ENCODE results near the gene EIF2AK3.

EIF2AK3 gene

DNA sequence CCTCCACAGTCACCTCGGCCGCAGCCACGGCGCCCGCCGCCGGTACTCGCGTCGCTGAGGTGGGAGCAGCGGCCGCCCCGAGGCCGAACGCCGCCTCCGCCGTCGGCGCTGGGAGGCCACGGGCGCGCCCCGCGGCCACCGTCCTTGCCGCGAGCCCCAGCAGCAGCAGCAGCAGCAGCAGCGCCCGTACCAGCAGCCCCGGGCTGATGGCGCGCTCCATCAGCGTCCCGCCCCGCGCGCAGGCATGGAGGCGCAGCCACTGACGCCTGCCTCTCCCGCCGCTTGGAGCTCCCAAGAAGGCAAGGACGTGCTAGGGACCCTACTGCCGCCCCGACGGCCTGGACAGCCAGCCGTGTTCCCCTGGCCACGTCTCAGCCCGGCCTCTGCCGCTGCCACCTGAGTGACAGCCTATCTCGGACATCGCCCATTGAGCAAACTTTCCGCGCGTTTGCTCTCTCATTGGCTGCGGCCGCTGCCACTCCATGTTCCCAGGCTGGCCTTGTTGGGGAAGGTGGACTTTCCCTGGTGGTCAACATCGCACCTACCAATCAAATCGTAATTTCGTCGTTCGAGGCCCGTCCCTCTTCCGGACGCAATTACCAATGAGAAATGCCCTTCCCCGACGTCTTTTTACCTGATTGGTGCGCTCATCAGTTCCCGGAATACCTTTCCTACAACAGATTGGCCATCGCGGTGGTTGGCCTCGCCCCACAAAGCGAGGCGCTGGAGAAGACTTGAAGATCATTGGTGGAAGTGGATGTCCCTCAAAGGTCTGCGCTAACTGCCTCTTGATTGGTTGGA lies at the start of gene EIF2AK3:
EIF2AK3 (minus strand) TSS at position 410 of the 801 bp plus-strand sequence; CDS start at position 220, 190 bp downstream.
- no peaks in the 10 kb centered on the region for H3K36me3 ChIP-seq (ENCODE audit: control insufficient read depth in 2 of 2, insufficient read depth in 1 of 2, low read length in 2 of 2)
- peak within 1 kb of the TSS; percentile 83 for H3K27ac ChIP-seq (ENCODE audit: extremely low read depth, low read depth, low read length)
- peaks cover 12% of the 10 kb centered on the region for H3K4me1 ChIP-seq (ENCODE audit: control insufficient read depth, insufficient read depth, low read length)
- peak within 1 kb of the TSS; percentile 97 for H3K4me3 ChIP-seq (ENCODE audit: low read depth, low read length)
- ChIA-PET CTCF (interaction anchor here (0.6 to 1.5 kb wide), 2 partner anchors 42 to 58 kb away, joined by 3 to 6 read pairs; no protein-coding TSS in a partner anchor), POLR2A (interaction anchor here (0.7 to 1.9 kb wide), 8 partner anchors 19 to 42 kb away, joined by 3 to 19 read pairs (median 4); no protein-coding TSS in a partner anchor)
- no peaks in the 10 kb centered on the region for H3K9me3 ChIP-seq (ENCODE audit: control insufficient read depth, insufficient read depth, low read depth, low read length)
- TF ChIP-seq GLIS2 (tag by site-specific recombination; IDR thresholded peaks at IDR 0.05) (peak; percentile 37; the same call in 1 of the 2 replicates), SALL2 (tag by site-specific recombination; IDR thresholded peaks at IDR 0.05; ENCODE audit: borderline replicate concordance) (no peak), ZNF112 (tag by site-specific recombination; IDR thresholded peaks at IDR 0.05) (no peak), OVOL3 (tag by site-specific recombination; IDR thresholded peaks at IDR 0.05) (no peak), ZNF792 (tag by site-specific recombination; IDR thresholded peaks at IDR 0.05) (no peak), ZNF530 (tag by site-specific recombination; IDR thresholded peaks at IDR 0.05; ENCODE audit: low read depth) (no peak), ZNF571 (tag by site-specific recombination; IDR thresholded peaks at IDR 0.05) (no peak), TRIM28 (IDR thresholded peaks at IDR 0.05; ENCODE audit: borderline replicate concordance, low read length) (no peak), ZNF341 (tag by site-specific recombination; IDR thresholded peaks at IDR 0.05; ENCODE audit: low read depth) (no peak), ZNF366 (tag by site-specific recombination; conservative IDR thresholded peaks at IDR 0.05) (no peak), ZNF529 (tag by site-specific recombination; IDR thresholded peaks at IDR 0.05; ENCODE audit: insufficient replicate concordance) (no peak), ZNF521 (tag by site-specific recombination; IDR thresholded peaks at IDR 0.05) (no peak), BCL11B (tag by site-specific recombination; IDR thresholded peaks at IDR 0.05; ENCODE audit: low read depth) (no peak), RBAK (tag by site-specific recombination; IDR thresholded peaks at IDR 0.05) (no peak), ZNF660 (tag by site-specific recombination; IDR thresholded peaks at IDR 0.05) (0 out of 2 replicates have a peak, but pooled peaks have one; percentile 29), ZNF558 (tag by site-specific recombination; IDR thresholded peaks at IDR 0.05) (no peak), GLI2 (tag by site-specific recombination; IDR thresholded peaks at IDR 0.05; ENCODE audit: borderline replicate concordance, low read depth) (no peak), ZNF394 (tag by site-specific recombination; IDR thresholded peaks at IDR 0.05; ENCODE audit: borderline replicate concordance) (no peak), KLF1 (tag by site-specific recombination; IDR thresholded peaks at IDR 0.05) (peak; percentile 65), ZIC2 (tag by site-specific recombination; IDR thresholded peaks at IDR 0.05) (no peak), ZBTB1 (tag by site-specific recombination; IDR thresholded peaks at IDR 0.05) (no peak), ZBTB48 (tag by site-specific recombination; IDR thresholded peaks at IDR 0.05) (peak; percentile 59), ZFP41 (tag by site-specific recombination; IDR thresholded peaks at IDR 0.05; ENCODE audit: borderline replicate concordance) (no peak), ZNF626 (tag by site-specific recombination; IDR thresholded peaks at IDR 0.05) (no peak), ZNF221 (tag by site-specific recombination; IDR thresholded peaks at IDR 0.05; ENCODE audit: borderline replicate concordance) (no peak), ZSCAN30 (tag by site-specific recombination; IDR thresholded peaks at IDR 0.05) (no peak), ZNF114 (tag by site-specific recombination; IDR thresholded peaks at IDR 0.05) (no peak), ZNF621 (tag by site-specific recombination; IDR thresholded peaks at IDR 0.05) (no peak), ZNF433 (tag by site-specific recombination; IDR thresholded peaks at IDR 0.05; ENCODE audit: low read depth) (no peak)
- TF ChIP-seq, protein P1, sequence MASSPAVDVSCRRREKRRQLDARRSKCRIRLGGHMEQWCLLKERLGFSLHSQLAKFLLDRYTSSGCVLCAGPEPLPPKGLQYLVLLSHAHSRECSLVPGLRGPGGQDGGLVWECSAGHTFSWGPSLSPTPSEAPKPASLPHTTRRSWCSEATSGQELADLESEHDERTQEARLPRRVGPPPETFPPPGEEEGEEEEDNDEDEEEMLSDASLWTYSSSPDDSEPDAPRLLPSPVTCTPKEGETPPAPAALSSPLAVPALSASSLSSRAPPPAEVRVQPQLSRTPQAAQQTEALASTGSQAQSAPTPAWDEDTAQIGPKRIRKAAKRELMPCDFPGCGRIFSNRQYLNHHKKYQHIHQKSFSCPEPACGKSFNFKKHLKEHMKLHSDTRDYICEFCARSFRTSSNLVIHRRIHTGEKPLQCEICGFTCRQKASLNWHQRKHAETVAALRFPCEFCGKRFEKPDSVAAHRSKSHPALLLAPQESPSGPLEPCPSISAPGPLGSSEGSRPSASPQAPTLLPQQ (tag by site-specific recombination; IDR thresholded peaks at IDR 0.05): no peak
- TF ChIP-seq, protein P2, sequence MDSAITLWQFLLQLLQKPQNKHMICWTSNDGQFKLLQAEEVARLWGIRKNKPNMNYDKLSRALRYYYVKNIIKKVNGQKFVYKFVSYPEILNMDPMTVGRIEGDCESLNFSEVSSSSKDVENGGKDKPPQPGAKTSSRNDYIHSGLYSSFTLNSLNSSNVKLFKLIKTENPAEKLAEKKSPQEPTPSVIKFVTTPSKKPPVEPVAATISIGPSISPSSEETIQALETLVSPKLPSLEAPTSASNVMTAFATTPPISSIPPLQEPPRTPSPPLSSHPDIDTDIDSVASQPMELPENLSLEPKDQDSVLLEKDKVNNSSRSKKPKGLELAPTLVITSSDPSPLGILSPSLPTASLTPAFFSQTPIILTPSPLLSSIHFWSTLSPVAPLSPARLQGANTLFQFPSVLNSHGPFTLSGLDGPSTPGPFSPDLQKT (IDR thresholded peaks at IDR 0.05; ENCODE audit: borderline replicate concordance, low read depth, low read length): peak; percentile 97
- TF ChIP-seq, protein P3, sequence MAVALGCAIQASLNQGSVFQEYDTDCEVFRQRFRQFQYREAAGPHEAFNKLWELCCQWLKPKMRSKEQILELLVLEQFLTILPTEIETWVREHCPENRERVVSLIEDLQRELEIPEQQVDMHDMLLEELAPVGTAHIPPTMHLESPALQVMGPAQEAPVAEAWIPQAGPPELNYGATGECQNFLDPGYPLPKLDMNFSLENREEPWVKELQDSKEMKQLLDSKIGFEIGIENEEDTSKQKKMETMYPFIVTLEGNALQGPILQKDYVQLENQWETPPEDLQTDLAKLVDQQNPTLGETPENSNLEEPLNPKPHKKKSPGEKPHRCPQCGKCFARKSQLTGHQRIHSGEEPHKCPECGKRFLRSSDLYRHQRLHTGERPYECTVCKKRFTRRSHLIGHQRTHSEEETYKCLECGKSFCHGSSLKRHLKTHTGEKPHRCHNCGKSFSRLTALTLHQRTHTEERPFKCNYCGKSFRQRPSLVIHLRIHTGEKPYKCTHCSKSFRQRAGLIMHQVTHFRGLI (tag by site-specific recombination; IDR thresholded peaks at IDR 0.05): no peak
- TF ChIP-seq, protein P4, sequence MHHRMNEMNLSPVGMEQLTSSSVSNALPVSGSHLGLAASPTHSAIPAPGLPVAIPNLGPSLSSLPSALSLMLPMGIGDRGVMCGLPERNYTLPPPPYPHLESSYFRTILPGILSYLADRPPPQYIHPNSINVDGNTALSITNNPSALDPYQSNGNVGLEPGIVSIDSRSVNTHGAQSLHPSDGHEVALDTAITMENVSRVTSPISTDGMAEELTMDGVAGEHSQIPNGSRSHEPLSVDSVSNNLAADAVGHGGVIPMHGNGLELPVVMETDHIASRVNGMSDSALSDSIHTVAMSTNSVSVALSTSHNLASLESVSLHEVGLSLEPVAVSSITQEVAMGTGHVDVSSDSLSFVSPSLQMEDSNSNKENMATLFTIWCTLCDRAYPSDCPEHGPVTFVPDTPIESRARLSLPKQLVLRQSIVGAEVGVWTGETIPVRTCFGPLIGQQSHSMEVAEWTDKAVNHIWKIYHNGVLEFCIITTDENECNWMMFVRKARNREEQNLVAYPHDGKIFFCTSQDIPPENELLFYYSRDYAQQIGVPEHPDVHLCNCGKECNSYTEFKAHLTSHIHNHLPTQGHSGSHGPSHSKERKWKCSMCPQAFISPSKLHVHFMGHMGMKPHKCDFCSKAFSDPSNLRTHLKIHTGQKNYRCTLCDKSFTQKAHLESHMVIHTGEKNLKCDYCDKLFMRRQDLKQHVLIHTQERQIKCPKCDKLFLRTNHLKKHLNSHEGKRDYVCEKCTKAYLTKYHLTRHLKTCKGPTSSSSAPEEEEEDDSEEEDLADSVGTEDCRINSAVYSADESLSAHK (tag by site-specific recombination; IDR thresholded peaks at IDR 0.05): no peak
